Hepatocyte (in vitro differentiated cells): ENCODE measurements around the gene GPR62. TPM values are rescaled to one million over a fixed set of nuclear protein-coding genes. Genes with fewer than 3 reads are reported as not detected.

Source experiments
- DNase-seq: peaks from one replicate; pipeline ENCODE4 v3.0.0-alpha.2; 2016; ENCODE audit warnings: low spot score
- H2AFZ ChIP-seq: fragments of 200-600 bp; sonication (generic); 2 replicates; pipeline ENCODE4 v1.6.0; 2016; ENCODE audit warnings: antibody characterized with exemption, mild to moderate bottlenecking
- H3K27ac ChIP-seq: fragments of 200-600 bp; sonication (generic); 2 replicates; pipeline ENCODE4 v1.5.1; 2016; ENCODE audit warnings: mild to moderate bottlenecking
- H3K27me3 ChIP-seq: fragments of 200-600 bp; sonication (generic); 2 replicates; pipeline ENCODE4 v1.6.1; 2016
- H3K36me3 ChIP-seq: fragments of 200-600 bp; sonication (generic); replicated peaks from 2 replicates; pipeline ENCODE4 v1.5.1; 2016; ENCODE audit warnings: low read depth; ENCODE audit not compliant: insufficient read depth
- H3K4me1 ChIP-seq: fragments of 200-600 bp; sonication (generic); 2 replicates; pipeline ENCODE4 v1.5.1; 2016; ENCODE audit warnings: mild to moderate bottlenecking, moderate library complexity; ENCODE audit not compliant: insufficient read depth
- H3K4me2 ChIP-seq: fragments of 200-600 bp; sonication (generic); 2 replicates; pipeline ENCODE4 v1.6.0; 2016
- H3K4me3 ChIP-seq: fragments of 200-600 bp; sonication (generic); 2 replicates; pipeline ENCODE4 v1.5.1; 2016; ENCODE audit warnings: mild to moderate bottlenecking
- H3K79me2 ChIP-seq: fragments of 200-600 bp; sonication (generic); 2 replicates; pipeline ENCODE4 v1.6.0; 2017; ENCODE audit warnings: mild to moderate bottlenecking
- H3K9me2 ChIP-seq: fragments of 200-600 bp; sonication (generic); replicated peaks from 2 replicates; pipeline ENCODE4 v1.6.0; 2017; ENCODE audit warnings: mild to moderate bottlenecking; ENCODE audit not compliant: insufficient read depth
- H3K9me3 ChIP-seq: fragments of 200-600 bp; sonication (generic); 2 replicates; pipeline ENCODE4 v1.5.1; 2016; ENCODE audit warnings: low read depth, mild to moderate bottlenecking
- H4K20me1 ChIP-seq: fragments of 200-600 bp; sonication (generic); 2 replicates; pipeline ENCODE4 v1.6.0; 2016; ENCODE audit warnings: mild to moderate bottlenecking; ENCODE audit not compliant: insufficient read depth, poor library complexity, severe bottlenecking
- CTCF ChIP-seq: fragments of 200-600 bp; sonication (generic); IDR thresholded peaks from 2 replicates; pipeline ENCODE4 v1.5.1; 2016; ENCODE audit warnings: antibody characterized with exemption, mild to moderate bottlenecking; ENCODE audit not compliant: poor library complexity
- EZH2 ChIP-seq: fragments of 200-600 bp; sonication (generic); IDR thresholded peaks from 2 replicates; pipeline ENCODE4 v1.6.1; 2016; ENCODE audit warnings: antibody characterized with exemption, mild to moderate bottlenecking, borderline replicate concordance
- EZH2phosphoT487 ChIP-seq: fragments of 200-600 bp; sonication (generic); IDR thresholded peaks from one replicate; pipeline ENCODE4 v1.6.1; 2018; ENCODE audit warnings: antibody characterized with exemption, mild to moderate bottlenecking, low read depth, moderate library complexity; ENCODE audit not compliant: unreplicated experiment, severe bottlenecking
- WGBS: methylation state at CpG from one replicate; pipeline ENCODE4 v1.1.6; 2016; ENCODE audit warnings: low lambda C conversion rate; ENCODE audit errors: missing lambda C conversion rate; 5-methylcytosine and 5-hydroxymethylcytosine counted together
- polyA plus RNA-seq: library from polyadenylated mRNA; unstranded; fragments of >200 nt; fragmentation: Nextera tagmentation; extraction: Ambion mirVana; gene quantifications from 2 replicates; pipeline ENCODE4 v1.2.1, GENCODE V29; 2016
- total RNA-seq: library from RNA; depleted of rRNA; stranded (reverse); fragments of >200 nt; gene quantifications from 2 replicates; pipeline ENCODE4 v1.2.3, GENCODE V29; 2014

Gene GPR62
- not detected in 2 replicates for total RNA-seq
- polyA plus RNA-seq = 0.08 TPM in 1 of 2 replicates, not detected in the other

GRCh38 chr3:51955175-51955892, at the start of gene GPR62:
Gene GPR62 (plus strand): TSS chr3:51955381. CDS start chr3:51955653, 272 bp downstream.
- TF ChIP-seq CTCF (no peak), EZH2phosphoT487 (no peak), EZH2 (no peak)
- Histone ChIP-seq H3K9me3 (no peaks in the 10 kb centered on the region), H3K4me3 (peak within 1 kb of the TSS; percentile 20)

GRCh38 chr3:51908026-51908425, 47.2 kb upstream of the GPR62 start:
- H3K9me3 ChIP-seq = no peaks in the 10 kb centered on the region
- H3K4me3 ChIP-seq = no peak overlapping the region
- DNase-seq = no peak
- no peaks in the 10 kb centered on the region for H3K36me3 ChIP-seq
- H3K27ac ChIP-seq = no peak overlapping the region
- no peaks in the 10 kb centered on the region for H3K9me2 ChIP-seq
- no peaks in the 10 kb centered on the region for H3K79me2 ChIP-seq
- H3K4me2 ChIP-seq = no peak overlapping the region
- no peaks in the 10 kb centered on the region for H4K20me1 ChIP-seq
- H3K27me3 ChIP-seq = no peaks in the 10 kb centered on the region
- 85% methylated on average over 4 of the region's 4 CpGs for WGBS
- no peak for TF ChIP-seq EZH2phosphoT487
- no peak for TF ChIP-seq CTCF
- no peak for TF ChIP-seq EZH2
- H2AFZ ChIP-seq = no peak overlapping the region
- H3K4me1 ChIP-seq = no peaks in the 10 kb centered on the region

More at GRCh38 chr3:51955175-51955892, at the start of gene GPR62:
- 24% methylated on average over 32 of the region's 33 CpGs for WGBS
- Histone ChIP-seq H3K4me2 (peak within 1 kb of the TSS; percentile 89), H3K27ac (no peak within 1 kb of the TSS), H3K27me3 (peaks cover 22% of the 10 kb centered on the region), H3K36me3 (no peaks in the 10 kb centered on the region), H4K20me1 (no peaks in the 10 kb centered on the region), H3K9me2 (no peaks in the 10 kb centered on the region), H2AFZ (peak within 1 kb of the TSS; percentile 83), H3K79me2 (no peaks in the 10 kb centered on the region), H3K4me1 (peaks cover 11% of the 10 kb centered on the region)
- DNase-seq = no peak

GRCh38 chr3:51916418-51916817, 38.8 kb upstream of the GPR62 start:
- no peak for TF ChIP-seq EZH2
- TF ChIP-seq EZH2phosphoT487 = no peak
- no peak for TF ChIP-seq CTCF
- H3K9me2 ChIP-seq = no peaks in the 10 kb centered on the region
- no peak overlapping the region for H3K4me3 ChIP-seq
- H3K27me3 ChIP-seq = no peaks in the 10 kb centered on the region
- no peak overlapping the region for H2AFZ ChIP-seq
- H3K4me1 ChIP-seq = no peaks in the 10 kb centered on the region
- no peak for DNase-seq
- H4K20me1 ChIP-seq = no peaks in the 10 kb centered on the region
- no peak overlapping the region for H3K4me2 ChIP-seq
- H3K36me3 ChIP-seq = no peaks in the 10 kb centered on the region
- WGBS = 64% methylated on average over 5 of the region's 5 CpGs
- no peak overlapping the region for H3K27ac ChIP-seq
- H3K79me2 ChIP-seq = no peaks in the 10 kb centered on the region
- no peaks in the 10 kb centered on the region for H3K9me3 ChIP-seq
